ENCODE measurements around the gene RHPN2.
"Not testable (repeated sequence)": the region's sequence is repeated elsewhere in the genome, so short reads cannot be mapped to it uniquely, and the experiment has no call there.

Gene RHPN2

DNA sequence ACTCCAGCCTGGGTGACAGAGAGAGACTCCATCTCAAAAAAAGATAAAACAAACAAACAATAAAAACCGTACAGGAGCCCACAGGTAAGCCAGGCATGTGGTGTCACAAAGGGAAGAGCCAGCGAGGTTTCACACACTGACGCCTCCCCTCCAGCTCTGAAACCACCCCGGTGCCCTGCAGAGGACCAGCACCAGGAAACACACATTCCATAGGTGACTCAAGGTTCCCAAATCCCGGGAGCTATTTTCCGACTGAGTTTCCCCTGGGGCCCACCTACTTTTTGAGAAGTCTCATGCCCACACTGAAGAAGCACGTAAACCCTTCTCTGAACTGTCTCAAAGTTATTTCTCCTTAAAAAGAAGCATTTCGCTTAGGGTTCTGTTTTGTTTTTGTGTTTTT, 40.3 kb downstream of the RHPN2 start:
- Histone ChIP-seq H3K4me1 (ENCODE audit: control insufficient read depth, insufficient read depth, low read length) (peaks cover 6% of the 10 kb centered on the region), H3K4me3 (ENCODE audit: low read depth, low read length) (no peak overlapping the region), H3K9me3 (ENCODE audit: control insufficient read depth, insufficient read depth, low read length) (no peaks in the 10 kb centered on the region), H3K27me3 (ENCODE audit: control insufficient read depth, insufficient read depth, low read length) (no peaks in the 10 kb centered on the region), H3K36me3 (ENCODE audit: control insufficient read depth, insufficient read depth, low read length) (peaks cover 4% of the 10 kb centered on the region), H3K9ac (ENCODE audit: low read depth, low read length) (no peak overlapping the region)

DNA sequence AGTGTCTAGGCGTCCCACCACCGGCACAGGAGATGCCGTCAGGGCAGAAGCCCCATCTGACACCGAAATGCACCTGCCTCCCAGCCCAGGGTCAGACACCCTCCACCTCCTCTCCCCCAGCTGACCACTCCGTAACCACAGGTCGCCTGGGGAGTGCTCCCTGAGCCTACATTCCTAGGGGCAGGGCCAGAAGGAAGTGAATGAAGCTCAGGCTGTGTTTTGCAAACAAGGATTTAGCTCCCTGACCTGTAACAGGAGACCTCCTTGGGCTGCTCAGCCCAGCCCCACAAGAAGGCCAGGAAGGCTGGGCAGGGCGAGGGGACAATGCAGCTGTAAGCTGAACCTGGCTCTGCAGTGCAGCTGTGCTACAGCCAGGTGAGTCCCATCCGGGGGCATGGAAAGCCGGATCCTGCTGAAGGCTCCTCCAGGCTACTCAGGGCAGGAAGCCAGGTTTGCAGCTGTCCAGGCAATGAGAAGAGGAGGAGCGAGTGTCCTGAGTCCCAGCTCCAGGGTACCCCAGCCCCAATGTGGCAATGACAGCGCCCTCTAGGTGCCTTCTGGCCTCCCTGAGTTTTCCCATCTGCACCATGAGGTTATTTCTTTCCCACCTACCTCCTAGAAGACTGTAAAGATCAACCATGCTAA, 42.1 kb downstream of the RHPN2 start:
- peaks cover 4% of the 10 kb centered on the region for H3K36me3 ChIP-seq (ENCODE audit: control insufficient read depth, insufficient read depth, low read length)
- no peak overlapping the region for H3K9ac ChIP-seq (ENCODE audit: low read depth, low read length)
- H3K27me3 ChIP-seq (ENCODE audit: control insufficient read depth, insufficient read depth, low read length), result no peaks in the 10 kb centered on the region
- peaks cover 6% of the 10 kb centered on the region for H3K4me1 ChIP-seq (ENCODE audit: control insufficient read depth, insufficient read depth, low read length)
- H3K4me3 ChIP-seq (ENCODE audit: low read depth, low read length), result peak overlapping the region; percentile 1
- no peaks in the 10 kb centered on the region for H3K9me3 ChIP-seq (ENCODE audit: control insufficient read depth, insufficient read depth, low read length)

DNA sequence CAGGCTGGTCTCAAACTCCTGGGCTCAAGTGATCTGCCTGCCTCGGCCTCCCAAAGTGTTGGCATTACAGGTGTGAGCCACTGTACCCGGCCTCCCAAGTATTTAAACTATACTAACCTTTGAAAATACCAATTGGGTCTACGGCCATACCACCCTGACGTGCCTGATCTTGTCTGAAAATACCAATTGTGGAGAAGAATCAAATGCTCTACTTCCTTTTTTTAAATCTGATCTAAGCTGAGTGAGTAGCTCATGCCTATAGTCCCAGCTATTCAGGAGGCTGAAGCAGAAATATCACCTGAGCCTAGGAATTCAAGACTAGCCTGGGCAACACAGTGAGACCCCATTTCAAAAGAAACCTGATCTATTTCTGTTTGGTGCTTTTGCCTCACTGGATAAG, 53.8 kb downstream of the RHPN2 start:
- H3K9me3 ChIP-seq (ENCODE audit: control insufficient read depth, insufficient read depth, low read length); H3K4me1 ChIP-seq (ENCODE audit: control insufficient read depth, insufficient read depth, low read length); H3K27me3 ChIP-seq (ENCODE audit: control insufficient read depth, insufficient read depth, low read length); H3K9ac ChIP-seq (ENCODE audit: low read depth, low read length); H3K4me3 ChIP-seq (ENCODE audit: low read depth, low read length): not testable (repeated sequence)
- H3K36me3 ChIP-seq (ENCODE audit: control insufficient read depth, insufficient read depth, low read length), result peaks cover 10% of the 10 kb centered on the region

- H3K36me3 ChIP-seq (ENCODE audit: control insufficient read depth, insufficient read depth, low read length), result peaks cover 10% of the 10 kb centered on the region
- H3K27me3 ChIP-seq (ENCODE audit: control insufficient read depth, insufficient read depth, low read length), result no peaks in the 10 kb centered on the region
- H3K9ac ChIP-seq (ENCODE audit: low read depth, low read length), result no peak overlapping the region
- H3K4me1 ChIP-seq (ENCODE audit: control insufficient read depth, insufficient read depth, low read length), result no peaks in the 10 kb centered on the region
- H3K9me3 ChIP-seq (ENCODE audit: control insufficient read depth, insufficient read depth, low read length), result no peaks in the 10 kb centered on the region
- H3K4me3 ChIP-seq (ENCODE audit: low read depth, low read length), result no peak overlapping the region
Measured at GRCh38 chr19:33008738-33009137, 56.0 kb downstream of the RHPN2 start.

GRCh38 chr19:33005440-33005839, 59.2 kb downstream of the RHPN2 start:
- Histone ChIP-seq H3K4me3 (ENCODE audit: low read depth, low read length) (no peak overlapping the region), H3K4me1 (ENCODE audit: control insufficient read depth, insufficient read depth, low read length) (no peaks in the 10 kb centered on the region), H3K9me3 (ENCODE audit: control insufficient read depth, insufficient read depth, low read length) (no peaks in the 10 kb centered on the region), H3K9ac (ENCODE audit: low read depth, low read length) (no peak overlapping the region), H3K36me3 (ENCODE audit: control insufficient read depth, insufficient read depth, low read length) (peaks cover 14% of the 10 kb centered on the region), H3K27me3 (ENCODE audit: control insufficient read depth, insufficient read depth, low read length) (no peaks in the 10 kb centered on the region)

DNA sequence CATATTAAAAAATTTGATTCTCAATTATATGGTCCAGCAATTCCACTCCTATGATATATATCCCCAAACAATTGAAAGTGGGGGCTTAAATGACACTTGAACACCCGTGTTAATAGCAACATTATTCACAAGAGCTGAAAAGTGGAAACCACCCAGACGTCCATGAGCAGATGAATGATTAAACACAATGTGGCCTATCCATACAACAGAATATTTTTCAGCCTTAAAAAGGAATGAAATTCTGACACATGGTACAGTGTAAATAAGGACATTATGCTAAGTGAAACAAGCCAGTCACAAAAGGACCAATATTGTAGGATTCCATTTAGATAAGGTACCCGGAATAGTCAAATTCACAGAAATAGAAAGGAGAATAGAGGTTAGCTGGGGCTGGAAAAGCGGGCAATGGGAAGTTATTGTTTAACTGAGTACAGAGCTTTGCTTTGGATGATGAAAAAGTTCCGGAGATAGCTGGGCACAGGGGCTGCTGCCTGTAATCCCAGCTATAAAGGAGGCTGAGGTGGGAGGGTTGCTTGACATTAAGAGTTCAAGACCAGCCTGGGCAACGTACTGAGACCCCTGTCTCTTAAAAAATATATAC, 61.2 kb downstream of the RHPN2 start:
- H3K27me3 ChIP-seq (ENCODE audit: control insufficient read depth, insufficient read depth, low read length); H3K9ac ChIP-seq (ENCODE audit: low read depth, low read length); H3K4me3 ChIP-seq (ENCODE audit: low read depth, low read length): not testable (repeated sequence)

GRCh38 chr19:33002126-33002865, 62.4 kb downstream of the RHPN2 start:
- H3K36me3 ChIP-seq (ENCODE audit: control insufficient read depth, insufficient read depth, low read length), result peaks cover 22% of the 10 kb centered on the region
- H3K4me3 ChIP-seq (ENCODE audit: low read depth, low read length); H3K9ac ChIP-seq (ENCODE audit: low read depth, low read length); H3K27me3 ChIP-seq (ENCODE audit: control insufficient read depth, insufficient read depth, low read length); H3K4me1 ChIP-seq (ENCODE audit: control insufficient read depth, insufficient read depth, low read length); H3K9me3 ChIP-seq (ENCODE audit: control insufficient read depth, insufficient read depth, low read length): not testable (repeated sequence)

More for the DNA sequence above, 61.2 kb downstream of the RHPN2 start:
- not testable (repeated sequence) for H3K9me3 ChIP-seq (ENCODE audit: control insufficient read depth, insufficient read depth, low read length); H3K4me1 ChIP-seq (ENCODE audit: control insufficient read depth, insufficient read depth, low read length)
- peaks cover 21% of the 10 kb centered on the region for H3K36me3 ChIP-seq (ENCODE audit: control insufficient read depth, insufficient read depth, low read length)

DNA sequence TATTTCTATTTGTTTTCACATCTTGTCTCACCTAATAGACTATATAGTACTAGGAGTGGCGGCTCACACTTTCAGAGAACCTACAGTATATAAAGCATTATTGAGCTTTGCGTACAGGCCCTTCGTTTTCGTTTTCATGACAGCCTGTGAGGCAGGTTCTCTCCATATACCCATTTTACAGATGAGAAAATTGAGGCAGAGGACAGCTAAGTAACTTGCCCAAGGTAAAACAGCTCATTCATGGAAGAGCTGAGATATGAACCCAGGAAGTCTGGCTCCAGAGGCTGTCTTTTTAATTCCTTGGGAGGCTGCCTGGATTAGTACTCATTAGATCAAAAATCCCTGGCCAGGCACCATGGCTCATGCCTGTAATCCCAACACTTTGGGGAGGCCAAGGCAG, 63.8 kb downstream of the RHPN2 start:
- Histone ChIP-seq H3K9ac (ENCODE audit: low read depth, low read length) (no peak overlapping the region), H3K36me3 (ENCODE audit: control insufficient read depth, insufficient read depth, low read length) (peaks cover 25% of the 10 kb centered on the region), H3K4me3 (ENCODE audit: low read depth, low read length) (no peak overlapping the region), H3K27me3 (ENCODE audit: control insufficient read depth, insufficient read depth, low read length) (no peaks in the 10 kb centered on the region), H3K9me3 (ENCODE audit: control insufficient read depth, insufficient read depth, low read length) (no peaks in the 10 kb centered on the region), H3K4me1 (ENCODE audit: control insufficient read depth, insufficient read depth, low read length) (no peaks in the 10 kb centered on the region)

DNA sequence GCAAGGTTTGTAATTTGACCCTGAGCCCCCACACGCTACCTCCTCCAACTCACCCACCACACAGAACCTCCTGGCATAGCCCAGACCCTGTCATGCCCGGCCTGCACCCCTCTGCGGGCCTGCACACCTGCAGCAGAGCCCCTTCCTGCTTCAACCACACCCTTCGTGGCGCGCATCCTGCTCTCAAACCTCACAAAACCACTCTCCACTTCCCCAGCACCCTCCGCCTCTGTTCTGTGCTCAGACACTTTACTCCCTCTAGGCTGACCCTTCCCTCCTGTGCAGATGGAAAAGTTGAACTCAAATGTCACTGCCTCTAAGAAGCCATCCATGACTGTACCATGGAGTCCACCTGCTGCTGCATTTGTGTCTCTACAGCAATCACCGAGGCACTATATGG, 64.2 kb downstream of the RHPN2 start:
- Histone ChIP-seq H3K9me3 (ENCODE audit: control insufficient read depth, insufficient read depth, low read length) (no peaks in the 10 kb centered on the region), H3K4me1 (ENCODE audit: control insufficient read depth, insufficient read depth, low read length) (no peaks in the 10 kb centered on the region), H3K27me3 (ENCODE audit: control insufficient read depth, insufficient read depth, low read length) (no peaks in the 10 kb centered on the region), H3K4me3 (ENCODE audit: low read depth, low read length) (no peak overlapping the region), H3K9ac (ENCODE audit: low read depth, low read length) (no peak overlapping the region), H3K36me3 (ENCODE audit: control insufficient read depth, insufficient read depth, low read length) (peaks cover 25% of the 10 kb centered on the region)

- H3K9me3 ChIP-seq (ENCODE audit: control insufficient read depth, insufficient read depth, low read length), result no peaks in the 10 kb centered on the region
- no peaks in the 10 kb centered on the region for H3K27me3 ChIP-seq (ENCODE audit: control insufficient read depth, insufficient read depth, low read length)
- H3K36me3 ChIP-seq (ENCODE audit: control insufficient read depth, insufficient read depth, low read length), result peaks cover 26% of the 10 kb centered on the region
- H3K9ac ChIP-seq (ENCODE audit: low read depth, low read length), result no peak overlapping the region
- no peak overlapping the region for H3K4me3 ChIP-seq (ENCODE audit: low read depth, low read length)
- H3K4me1 ChIP-seq (ENCODE audit: control insufficient read depth, insufficient read depth, low read length), result no peaks in the 10 kb centered on the region
Measured at GRCh38 chr19:32998722-32999121, 66.0 kb downstream of the RHPN2 start.

DNA sequence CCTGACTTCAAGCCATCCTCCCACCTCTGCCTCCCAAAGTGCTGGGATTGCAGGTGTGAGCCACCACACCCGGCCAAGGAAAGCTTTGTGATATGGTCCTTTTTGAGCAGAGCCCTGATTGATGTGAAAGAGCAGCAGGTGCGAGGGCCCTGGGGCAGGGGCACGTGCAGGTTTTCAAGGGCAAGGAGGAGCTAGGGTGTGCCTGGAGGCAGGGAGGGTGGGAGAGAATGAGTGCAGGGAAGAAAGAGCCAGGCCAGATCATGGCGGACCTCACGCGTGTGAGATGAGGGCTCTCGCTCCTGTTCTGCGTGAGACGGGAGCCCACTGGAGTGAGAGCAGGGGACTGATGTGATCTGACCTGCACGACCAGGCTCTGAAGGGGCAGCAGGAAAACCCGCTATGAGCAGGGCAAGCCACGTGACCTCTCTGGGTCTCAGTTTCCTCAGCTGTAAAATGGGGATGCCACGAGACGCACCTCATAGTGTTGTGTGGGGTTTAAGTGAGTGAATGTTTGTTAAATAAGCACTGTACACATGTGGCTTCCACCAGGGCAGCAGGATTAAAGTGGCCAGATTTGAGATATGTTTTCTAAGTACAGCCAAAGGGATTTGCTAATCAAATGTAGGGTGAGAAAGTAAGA, 66.9 kb downstream of the RHPN2 start:
- H3K4me3 ChIP-seq (ENCODE audit: low read depth, low read length), result no peak overlapping the region

DNA sequence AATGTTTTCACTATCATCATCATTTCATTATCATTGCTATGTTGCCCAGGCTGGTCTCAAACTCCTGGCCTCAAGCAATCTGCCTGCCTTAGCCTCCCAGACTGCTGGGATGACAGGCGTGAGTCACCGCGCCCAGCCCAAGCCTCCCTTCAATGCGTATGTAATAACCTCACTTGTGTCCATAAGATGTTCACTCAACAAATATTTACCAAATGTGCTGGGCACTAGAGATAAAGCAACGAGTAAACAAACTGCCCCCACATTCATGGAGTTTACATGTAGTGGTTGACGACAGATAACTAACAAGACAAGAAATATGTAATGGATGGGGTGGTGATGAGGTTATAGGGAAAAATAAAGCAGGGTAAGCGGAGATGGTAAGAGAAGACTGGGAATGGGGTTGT, 67.6 kb downstream of the RHPN2 start:
- H3K4me3 ChIP-seq (ENCODE audit: low read depth, low read length); H3K4me1 ChIP-seq (ENCODE audit: control insufficient read depth, insufficient read depth, low read length); H3K9me3 ChIP-seq (ENCODE audit: control insufficient read depth, insufficient read depth, low read length); H3K27me3 ChIP-seq (ENCODE audit: control insufficient read depth, insufficient read depth, low read length); H3K9ac ChIP-seq (ENCODE audit: low read depth, low read length): not testable (repeated sequence)
- H3K36me3 ChIP-seq (ENCODE audit: control insufficient read depth, insufficient read depth, low read length), result peaks cover 22% of the 10 kb centered on the region

More for the DNA sequence above, 66.9 kb downstream of the RHPN2 start:
- no peaks in the 10 kb centered on the region for H3K27me3 ChIP-seq (ENCODE audit: control insufficient read depth, insufficient read depth, low read length)
- no peak overlapping the region for H3K9ac ChIP-seq (ENCODE audit: low read depth, low read length)
- H3K4me1 ChIP-seq (ENCODE audit: control insufficient read depth, insufficient read depth, low read length), result no peaks in the 10 kb centered on the region
- H3K36me3 ChIP-seq (ENCODE audit: control insufficient read depth, insufficient read depth, low read length), result peaks cover 29% of the 10 kb centered on the region
- no peaks in the 10 kb centered on the region for H3K9me3 ChIP-seq (ENCODE audit: control insufficient read depth, insufficient read depth, low read length)

All from iPS-15b (cell line).